Measurements from ENCODE around the gene GTPBP4. TPM values are rescaled to one million over a fixed set of nuclear protein-coding genes. Genes with fewer than 3 reads are reported as not detected.
"Not testable (repeated sequence)": the region's sequence is repeated elsewhere in the genome, so short reads cannot be mapped to it uniquely, and the experiment has no call there.

GTPBP4 gene
- total and polyA plus RNA-seq, 4 experiments from 2014 or later, result 22.7 to 47.0 (median 35.7) TPM

DNA sequence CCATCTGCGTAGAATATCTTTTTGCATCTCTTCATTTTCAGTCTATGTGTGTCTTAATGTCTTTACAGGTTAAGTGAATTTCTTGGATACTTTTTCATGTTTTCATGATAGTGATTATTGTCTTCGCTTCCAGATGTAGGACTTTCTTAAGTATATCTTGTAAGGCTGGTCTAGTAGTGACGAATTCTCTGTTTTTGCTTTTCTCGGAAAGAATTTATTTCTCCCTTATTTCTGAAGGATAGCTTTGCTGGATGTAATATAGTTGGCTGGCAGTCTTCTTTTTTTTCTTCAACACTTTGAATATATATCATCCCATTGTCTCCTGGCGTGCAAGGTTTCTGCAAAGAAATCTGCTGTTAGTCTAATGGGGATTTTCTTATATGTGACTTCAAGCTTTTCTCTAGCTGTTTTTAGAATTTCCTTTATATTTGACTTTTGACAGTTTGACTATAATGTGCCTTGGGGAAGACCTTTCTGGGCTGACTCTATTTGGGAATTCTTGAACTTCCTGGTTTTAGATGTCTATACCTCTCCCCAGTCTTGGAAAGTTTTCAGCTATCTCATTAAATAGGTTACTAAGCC, 14.3 kb downstream of the GTPBP4 start:
- H3K4me3 ChIP-seq (ENCODE audit: low read length in 2 of 2), result no peak overlapping the region
- H3K4me3 Mint-ChIP-seq, result no peak overlapping the region
- no peaks in the 10 kb centered on the region for H3K4me1 ChIP-seq (ENCODE audit: insufficient read depth, low read length)
- peak overlapping the region in 1 of 7 donors; percentile 8 for H3K27ac Mint-ChIP-seq
- no peaks in the 10 kb centered on the region for H3K27me3 Mint-ChIP-seq
- DNase-seq, result no peak
- H3K4me1 Mint-ChIP-seq, result peaks cover 0 to 8% (median 3%) of the 10 kb centered on the region in 4 donors
- no peak overlapping the region for H3K27ac ChIP-seq (ENCODE audit: low read depth, low read length)
- H3K36me3 Mint-ChIP-seq, result peaks cover 71 to 78% of the 10 kb centered on the region in 2 donors
- H3K27me3 ChIP-seq (ENCODE audit: insufficient read depth, low read length), result no peaks in the 10 kb centered on the region
- POLR2A ChIA-PET (ENCODE audit: partially characterized antibody), result no interaction called here
- H3K9me3 ChIP-seq (ENCODE audit: control insufficient read depth in 1 of 2, low read length in 2 of 2), result no peaks in the 10 kb centered on the region
- peaks cover 82% of the 10 kb centered on the region for H3K36me3 ChIP-seq (ENCODE audit: insufficient read depth, low read length)
- H3K9me3 Mint-ChIP-seq, result peaks cover 0 to 16% (median 8%) of the 10 kb centered on the region in 8 donors
- intact Hi-C loops (cut with micrococcal nuclease), result no loop called here
- CTCF ChIA-PET (ENCODE audit: partially characterized antibody), result interaction anchor here (1.1 to 1.6 kb wide), 2 partner anchors 40 to 72 kb away, joined by 3 read pairs; no protein-coding TSS in a partner anchor

DNA sequence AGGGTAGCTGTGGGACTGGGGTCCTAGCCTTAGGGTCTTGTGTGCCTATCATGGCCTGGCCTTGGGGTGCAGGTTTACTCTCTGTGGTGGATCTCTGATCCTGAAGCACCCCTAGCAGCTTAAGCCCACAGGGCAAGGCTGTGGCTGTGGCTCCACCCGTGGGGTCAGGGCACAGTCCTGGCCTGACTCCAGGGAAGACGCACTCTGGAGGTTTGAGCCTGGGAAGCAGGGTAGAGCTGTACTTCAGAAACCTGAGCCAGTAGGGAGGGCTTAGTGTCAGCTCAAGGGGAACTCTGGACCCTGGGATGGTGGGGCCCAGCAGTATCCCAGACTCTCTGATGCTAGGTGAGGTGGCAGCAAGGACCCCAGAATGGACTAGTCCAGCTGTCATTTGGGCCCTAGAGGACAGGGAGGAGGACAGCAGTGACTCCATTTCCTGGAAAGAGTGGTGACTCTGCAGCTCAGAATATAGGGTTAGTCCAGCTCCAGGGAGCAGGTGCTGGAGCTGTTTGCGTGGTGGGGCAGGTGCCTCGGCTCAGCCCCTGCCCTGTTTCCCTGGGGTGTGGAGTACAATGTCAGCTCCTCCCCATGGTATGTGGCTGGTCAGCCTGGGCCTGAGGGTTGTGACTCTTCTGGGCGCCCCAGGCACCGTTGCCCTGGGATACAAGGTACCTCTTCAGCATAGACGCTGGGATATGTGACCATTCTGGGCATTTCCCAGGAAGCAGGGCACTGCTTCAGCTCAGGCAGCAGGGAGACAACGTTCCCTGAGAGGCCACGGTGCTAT, 15.8 kb downstream of the GTPBP4 start:
- Mint-ChIP-seq H3K4me3 (no peak overlapping the region), H3K27me3 (no peaks in the 10 kb centered on the region), H3K9me3 (peaks cover 0 to 16% (median 8%) of the 10 kb centered on the region in 8 donors), H3K36me3 (peaks cover 73 to 79% of the 10 kb centered on the region in 2 donors), H3K4me1 (peaks cover 0 to 8% (median 3%) of the 10 kb centered on the region in 4 donors), H3K27ac (no peak overlapping the region)
- DNase-seq, result no peak
- ChIA-PET POLR2A (ENCODE audit: partially characterized antibody) (no interaction called here), CTCF (ENCODE audit: partially characterized antibody) (no interaction called here)
- Histone ChIP-seq H3K27ac (ENCODE audit: low read depth, low read length) (no peak overlapping the region), H3K9me3 (ENCODE audit: control insufficient read depth in 1 of 2, low read length in 2 of 2) (no peaks in the 10 kb centered on the region), H3K4me1 (ENCODE audit: insufficient read depth, low read length) (no peaks in the 10 kb centered on the region), H3K27me3 (ENCODE audit: insufficient read depth, low read length) (no peaks in the 10 kb centered on the region), H3K4me3 (ENCODE audit: low read length in 2 of 2) (no peak overlapping the region), H3K36me3 (ENCODE audit: insufficient read depth, low read length) (peaks cover 82% of the 10 kb centered on the region)
- intact Hi-C loops (cut with micrococcal nuclease), result no loop called here

GRCh38 chr10:1006573-1006972, 18.3 kb downstream of the GTPBP4 start:
- ChIA-PET CTCF (ENCODE audit: partially characterized antibody) (no interaction called here), POLR2A (ENCODE audit: partially characterized antibody) (no interaction called here)
- H3K36me3 Mint-ChIP-seq, result peaks cover 73 to 80% of the 10 kb centered on the region in 2 donors
- no peak overlapping the region for H3K4me3 Mint-ChIP-seq
- peaks cover 0 to 8% (median 3%) of the 10 kb centered on the region in 4 donors for H3K4me1 Mint-ChIP-seq
- Histone ChIP-seq H3K27me3 (ENCODE audit: insufficient read depth, low read length) (no peaks in the 10 kb centered on the region), H3K36me3 (ENCODE audit: insufficient read depth, low read length) (peaks cover 79% of the 10 kb centered on the region), H3K4me1 (ENCODE audit: insufficient read depth, low read length) (no peaks in the 10 kb centered on the region), H3K9me3 (ENCODE audit: control insufficient read depth in 1 of 2, low read length in 2 of 2) (no peaks in the 10 kb centered on the region), H3K4me3 (ENCODE audit: low read length in 2 of 2) (no peak overlapping the region), H3K27ac (ENCODE audit: low read depth, low read length) (no peak overlapping the region)
- intact Hi-C loops (cut with micrococcal nuclease), result no loop called here
- no peaks in the 10 kb centered on the region for H3K27me3 Mint-ChIP-seq
- no peak for DNase-seq
- H3K9me3 Mint-ChIP-seq, result peaks cover 0 to 13% (median 8%) of the 10 kb centered on the region in 8 donors
- no peak overlapping the region for H3K27ac Mint-ChIP-seq

- no peak overlapping the region for H3K4me3 Mint-ChIP-seq
- Histone ChIP-seq H3K4me3 (ENCODE audit: low read length in 2 of 2) (no peak overlapping the region), H3K9me3 (ENCODE audit: control insufficient read depth in 1 of 2, low read length in 2 of 2) (no peaks in the 10 kb centered on the region), H3K27ac (ENCODE audit: low read depth, low read length) (no peak overlapping the region), H3K4me1 (ENCODE audit: insufficient read depth, low read length) (no peaks in the 10 kb centered on the region), H3K36me3 (ENCODE audit: insufficient read depth, low read length) (peaks cover 81% of the 10 kb centered on the region), H3K27me3 (ENCODE audit: insufficient read depth, low read length) (no peaks in the 10 kb centered on the region)
- DNase-seq, result no peak
- ChIA-PET POLR2A (ENCODE audit: partially characterized antibody) (no interaction called here), CTCF (ENCODE audit: partially characterized antibody) (no interaction called here)
- intact Hi-C loops (cut with micrococcal nuclease), result no loop called here
- H3K27me3 Mint-ChIP-seq, result no peaks in the 10 kb centered on the region
- peaks cover 72 to 83% of the 10 kb centered on the region in 2 donors for H3K36me3 Mint-ChIP-seq
- H3K9me3 Mint-ChIP-seq, result peaks cover 0 to 7% (median 3%) of the 10 kb centered on the region in 8 donors
- H3K4me1 Mint-ChIP-seq, result peaks cover 0 to 4% (median 2%) of the 10 kb centered on the region in 4 donors
- no peak overlapping the region for H3K27ac Mint-ChIP-seq
These were observed 19.3 kb downstream of the GTPBP4 start for GRCh38 chr10:1007583-1007982.

DNA sequence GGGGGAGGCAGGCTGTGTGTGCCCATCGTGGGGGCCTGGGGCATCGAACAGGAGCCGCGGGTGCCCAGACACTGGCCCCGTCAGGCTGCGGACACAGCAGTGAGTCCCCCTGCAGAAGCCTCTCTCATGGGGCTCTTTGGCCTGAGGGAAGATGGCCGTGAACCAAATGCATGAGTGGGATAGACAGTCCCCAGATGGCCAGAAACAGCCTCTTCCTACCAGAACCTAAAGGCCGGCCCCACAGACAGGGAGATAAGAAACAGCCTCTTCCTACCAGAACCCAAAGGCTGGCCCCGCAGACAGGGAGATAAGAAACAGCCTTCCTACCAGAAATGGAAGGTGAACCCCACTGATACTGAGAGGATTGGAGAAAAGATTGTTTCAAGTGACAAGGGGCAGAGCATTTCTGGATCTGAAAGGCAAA, 20.8 kb downstream of the GTPBP4 start:
- Histone ChIP-seq H3K4me1 (ENCODE audit: insufficient read depth, low read length) (no peaks in the 10 kb centered on the region), H3K27ac (ENCODE audit: low read depth, low read length) (no peak overlapping the region), H3K36me3 (ENCODE audit: insufficient read depth, low read length) (peaks cover 75% of the 10 kb centered on the region), H3K27me3 (ENCODE audit: insufficient read depth, low read length) (no peaks in the 10 kb centered on the region), H3K9me3 (ENCODE audit: control insufficient read depth in 1 of 2, low read length in 2 of 2) (no peaks in the 10 kb centered on the region), H3K4me3 (ENCODE audit: low read length in 2 of 2) (no peak overlapping the region)
- DNase-seq, result no peak
- Mint-ChIP-seq H3K4me3 (no peak overlapping the region), H3K27me3 (no peaks in the 10 kb centered on the region), H3K36me3 (peaks cover 68 to 78% of the 10 kb centered on the region in 2 donors), H3K27ac (no peak overlapping the region), H3K4me1 (peaks cover 0 to 3% (median 1%) of the 10 kb centered on the region in 4 donors), H3K9me3 (no peaks in the 10 kb centered on the region)
- intact Hi-C loops (cut with micrococcal nuclease), result no loop called here
- ChIA-PET CTCF (ENCODE audit: partially characterized antibody) (no interaction called here), POLR2A (ENCODE audit: partially characterized antibody) (interaction anchor here (1.0 kb wide), 1 partner anchor 40 kb away, joined by 4 read pairs; the partner anchor contains the start of gene IDI1)

DNA sequence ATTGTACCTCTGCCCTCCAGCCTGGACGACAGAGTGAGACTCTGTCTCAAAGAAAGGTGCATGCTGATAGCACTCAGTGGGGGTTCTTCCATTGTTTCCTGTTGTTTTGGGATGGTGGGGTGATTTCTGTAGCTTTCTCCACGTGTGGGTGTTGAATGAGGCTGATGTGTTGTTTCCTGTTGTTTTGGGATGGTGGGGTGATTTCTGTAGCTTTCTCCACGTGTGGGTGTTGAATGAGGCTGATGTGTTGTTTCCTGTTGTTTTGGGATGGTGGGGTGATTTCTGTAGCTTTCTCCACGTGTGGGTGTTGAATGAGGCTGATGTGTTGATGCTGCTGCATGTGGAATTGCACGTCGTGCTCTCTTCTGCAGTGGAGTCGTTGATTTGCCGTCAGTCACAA, 21.7 kb downstream of the GTPBP4 start:
- H3K4me3 ChIP-seq (ENCODE audit: low read length in 2 of 2); H3K27me3 ChIP-seq (ENCODE audit: insufficient read depth, low read length); H3K4me3 Mint-ChIP-seq; H3K9me3 Mint-ChIP-seq; H3K27ac ChIP-seq (ENCODE audit: low read depth, low read length); H3K4me1 ChIP-seq (ENCODE audit: insufficient read depth, low read length); H3K27me3 Mint-ChIP-seq; intact Hi-C loops (cut with micrococcal nuclease); H3K27ac Mint-ChIP-seq; DNase-seq; H3K9me3 ChIP-seq (ENCODE audit: control insufficient read depth in 1 of 2, low read length in 2 of 2); CTCF ChIA-PET (ENCODE audit: partially characterized antibody); H3K4me1 Mint-ChIP-seq: not testable (repeated sequence)
- POLR2A ChIA-PET (ENCODE audit: partially characterized antibody), result interaction anchor here (1.0 kb wide), 1 partner anchor 39 kb away, joined by 4 read pairs; the partner anchor contains the start of gene IDI1
- H3K36me3 ChIP-seq (ENCODE audit: insufficient read depth, low read length), result peaks cover 73% of the 10 kb centered on the region
- H3K36me3 Mint-ChIP-seq, result peaks cover 74 to 81% of the 10 kb centered on the region in 2 donors

- Histone ChIP-seq H3K27me3 (ENCODE audit: insufficient read depth, low read length) (no peaks in the 10 kb centered on the region), H3K27ac (ENCODE audit: low read depth, low read length) (no peak overlapping the region), H3K9me3 (ENCODE audit: control insufficient read depth in 1 of 2, low read length in 2 of 2) (no peaks in the 10 kb centered on the region), H3K4me3 (ENCODE audit: low read length in 2 of 2) (no peak overlapping the region), H3K36me3 (ENCODE audit: insufficient read depth, low read length) (peaks cover 74% of the 10 kb centered on the region), H3K4me1 (ENCODE audit: insufficient read depth, low read length) (no peaks in the 10 kb centered on the region)
- H3K4me3 Mint-ChIP-seq, result no peak overlapping the region
- no peaks in the 10 kb centered on the region for H3K27me3 Mint-ChIP-seq
- peaks cover 0 to 3% (median 1%) of the 10 kb centered on the region in 4 donors for H3K4me1 Mint-ChIP-seq
- intact Hi-C loops (cut with micrococcal nuclease), result no loop called here
- ChIA-PET POLR2A (ENCODE audit: partially characterized antibody) (no interaction called here), CTCF (ENCODE audit: partially characterized antibody) (no interaction called here)
- H3K27ac Mint-ChIP-seq, result peak overlapping the region in 1 of 7 donors; percentile 52
- no peaks in the 10 kb centered on the region for H3K9me3 Mint-ChIP-seq
- DNase-seq, result no peak
- H3K36me3 Mint-ChIP-seq, result peaks cover 70 to 79% of the 10 kb centered on the region in 2 donors
These were observed 22.5 kb downstream of the GTPBP4 start for GRCh38 chr10:1010703-1011102.

All from CD4-positive, alpha-beta memory T cell (primary cell).